NT2/D1 (cell line): ENCODE results near the gene CYFIP2.

Experiments
- SUZ12 ChIP-seq: IDR thresholded peaks from 2 replicates; pipeline ENCODE4 v1.6.1; 2011; ENCODE audit not compliant: insufficient read length, insufficient read depth; ENCODE audit errors: extremely low read depth
- YY1 ChIP-seq: IDR thresholded peaks from 2 replicates; pipeline ENCODE4 v1.6.1; 2011; ENCODE audit not compliant: insufficient read length, insufficient read depth
- ZNF274 ChIP-seq: IDR thresholded peaks from 2 replicates; pipeline ENCODE4 v1.6.1; 2011; ENCODE audit warnings: mild to moderate bottlenecking, low read depth, low read length

GRCh38 chr5:157300564-157300963 lies 34.6 kb downstream of the CYFIP2 start:
- TF ChIP-seq SUZ12 (no peak), YY1 (no peak), ZNF274 (no peak)
